OCI-LY7 (cell line): ENCODE measurements around the gene C1QL4.

Experiments
- CTCF ChIP-seq: fragments of 200-600 bp; sonication (generic); conservative IDR thresholded peaks from 2 replicates; pipeline ENCODE4 v1.5.1; 2014; ENCODE audit warnings: mild to moderate bottlenecking, antibody characterized with exemption, low read length, moderate library complexity, mixed read lengths
- EZH2phosphoT487 ChIP-seq: fragments of 200-600 bp; sonication (generic); IDR thresholded peaks from 2 replicates; pipeline ENCODE4 v1.6.1; 2018; ENCODE audit warnings: low read depth, borderline replicate concordance, mild to moderate bottlenecking, mixed run types, antibody characterized with exemption, low read length, moderate library complexity, mixed read lengths

- TF ChIP-seq CTCF: no peak
- TF ChIP-seq EZH2phosphoT487: no peak
Measured at GRCh38 chr12:49341777-49342065, 4.7 kb upstream of the C1QL4 start.
